ENCODE results near the gene CREB5. TPM values are rescaled to one million over a fixed set of nuclear protein-coding genes. Genes with fewer than 3 reads are reported as not detected.

Gene CREB5
- total RNA-seq, 6 donors from 2014 or later: 8.3 to 34.6 (median 15.3) TPM

DNA sequence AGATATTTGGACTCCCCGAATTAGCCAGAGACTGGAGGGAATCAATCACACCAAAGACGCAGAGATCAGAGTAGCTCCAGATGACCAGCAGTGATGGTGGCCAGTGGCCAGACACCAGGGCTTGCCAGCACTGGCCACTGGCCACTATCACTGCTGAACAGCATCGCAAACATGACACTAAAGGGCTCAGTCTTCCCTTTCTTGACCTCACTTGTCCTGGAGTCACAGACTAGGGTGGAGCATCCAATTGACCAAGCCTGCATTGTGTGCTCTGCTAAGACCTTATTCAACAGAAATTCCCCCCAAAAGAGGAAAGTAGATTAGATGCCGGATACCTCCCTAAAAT is 234.7 kb downstream of the CREB5 start:
- Histone ChIP-seq H3K4me3 (no peak overlapping the region), H3K27ac (no peak overlapping the region), H3K4me1 (no peaks in the 10 kb centered on the region), H3K9me3 (no peaks in the 10 kb centered on the region), H3K36me3 (no peaks in the 10 kb centered on the region), H3K27me3 (no peaks in the 10 kb centered on the region)
- WGBS, 2 donors: 91 to 99% methylated on average over 4 of the region's 4 CpGs
- DNase-seq (no peak), ATAC-seq (ENCODE audit: low FRiP score in 2 of 2) (peak in 1 of 2 donors; percentile 70)
- TF ChIP-seq EP300 (IDR thresholded peaks at IDR 0.05) (no peak), POLR2A (IDR thresholded peaks at IDR 0.05) (no peak), POLR2AphosphoS5 (IDR thresholded peaks at IDR 0.05) (no peak)
- TF ChIP-seq, protein P1, sequence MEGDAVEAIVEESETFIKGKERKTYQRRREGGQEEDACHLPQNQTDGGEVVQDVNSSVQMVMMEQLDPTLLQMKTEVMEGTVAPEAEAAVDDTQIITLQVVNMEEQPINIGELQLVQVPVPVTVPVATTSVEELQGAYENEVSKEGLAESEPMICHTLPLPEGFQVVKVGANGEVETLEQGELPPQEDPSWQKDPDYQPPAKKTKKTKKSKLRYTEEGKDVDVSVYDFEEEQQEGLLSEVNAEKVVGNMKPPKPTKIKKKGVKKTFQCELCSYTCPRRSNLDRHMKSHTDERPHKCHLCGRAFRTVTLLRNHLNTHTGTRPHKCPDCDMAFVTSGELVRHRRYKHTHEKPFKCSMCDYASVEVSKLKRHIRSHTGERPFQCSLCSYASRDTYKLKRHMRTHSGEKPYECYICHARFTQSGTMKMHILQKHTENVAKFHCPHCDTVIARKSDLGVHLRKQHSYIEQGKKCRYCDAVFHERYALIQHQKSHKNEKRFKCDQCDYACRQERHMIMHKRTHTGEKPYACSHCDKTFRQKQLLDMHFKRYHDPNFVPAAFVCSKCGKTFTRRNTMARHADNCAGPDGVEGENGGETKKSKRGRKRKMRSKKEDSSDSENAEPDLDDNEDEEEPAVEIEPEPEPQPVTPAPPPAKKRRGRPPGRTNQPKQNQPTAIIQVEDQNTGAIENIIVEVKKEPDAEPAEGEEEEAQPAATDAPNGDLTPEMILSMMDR (IDR thresholded peaks at IDR 0.05): no peak

DNA sequence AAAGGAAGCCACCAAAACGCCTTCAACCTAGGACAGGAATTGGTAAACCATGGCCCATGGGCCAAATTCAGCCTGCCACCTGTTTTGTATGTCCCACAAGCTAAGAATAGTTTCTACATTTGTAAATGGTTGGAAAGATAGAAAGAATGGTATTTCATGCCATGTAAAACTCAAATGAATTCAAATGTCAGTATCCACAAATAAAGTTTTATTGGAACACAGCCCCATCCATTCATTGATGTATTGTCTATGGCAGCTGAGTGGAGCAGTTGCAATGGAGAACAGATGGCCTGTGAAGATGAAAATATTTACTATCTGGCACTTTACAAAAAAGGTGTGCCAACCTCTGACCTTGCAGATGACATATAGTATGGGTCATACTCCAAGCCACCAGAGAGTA is 236.9 kb downstream of the CREB5 start:
- ATAC-seq (ENCODE audit: low FRiP score in 2 of 2) (no peak), DNase-seq (no peak)
- Histone ChIP-seq H3K36me3 (no peaks in the 10 kb centered on the region), H3K27ac (no peak overlapping the region), H3K27me3 (no peaks in the 10 kb centered on the region), H3K9me3 (no peaks in the 10 kb centered on the region), H3K4me3 (no peak overlapping the region), H3K4me1 (no peaks in the 10 kb centered on the region)
- TF ChIP-seq, protein P1 (IDR thresholded peaks at IDR 0.05): no peak
- TF ChIP-seq POLR2AphosphoS5 (IDR thresholded peaks at IDR 0.05) (no peak), EP300 (IDR thresholded peaks at IDR 0.05) (no peak), POLR2A (IDR thresholded peaks at IDR 0.05) (no peak)
- 80 to 97% methylated on average over 1 of the region's 1 CpG for WGBS, 2 donors

DNA sequence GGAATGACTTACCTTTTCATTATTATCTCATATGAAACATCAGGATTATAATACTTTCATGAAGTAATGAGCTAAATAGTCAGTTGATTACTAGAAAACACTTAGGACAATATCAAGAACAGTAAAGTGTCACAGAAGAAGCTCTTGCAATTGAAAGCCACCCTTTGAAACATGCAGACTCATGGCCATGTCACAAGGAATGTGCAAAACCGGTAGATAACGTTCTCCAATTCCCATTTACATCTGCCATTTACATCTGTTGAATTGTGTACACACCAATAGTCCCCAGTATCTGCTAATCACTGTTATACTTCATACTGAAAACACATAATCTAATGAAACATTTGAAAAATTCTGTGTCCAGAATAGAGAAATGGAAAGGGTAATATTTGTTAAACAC is 237.5 kb downstream of the CREB5 start:
- Histone ChIP-seq H3K36me3 (no peaks in the 10 kb centered on the region), H3K9me3 (no peaks in the 10 kb centered on the region), H3K27me3 (no peaks in the 10 kb centered on the region), H3K4me1 (no peaks in the 10 kb centered on the region), H3K27ac (no peak overlapping the region), H3K4me3 (no peak overlapping the region)
- DNase-seq (no peak), ATAC-seq (ENCODE audit: low FRiP score in 2 of 2) (no peak)
- TF ChIP-seq POLR2A (IDR thresholded peaks at IDR 0.05) (no peak), POLR2AphosphoS5 (IDR thresholded peaks at IDR 0.05) (no peak), EP300 (IDR thresholded peaks at IDR 0.05) (no peak)
- TF ChIP-seq, protein P1 (IDR thresholded peaks at IDR 0.05): no peak
- WGBS, 2 donors: 84 to 91% methylated on average over 2 of the region's 2 CpGs

DNA sequence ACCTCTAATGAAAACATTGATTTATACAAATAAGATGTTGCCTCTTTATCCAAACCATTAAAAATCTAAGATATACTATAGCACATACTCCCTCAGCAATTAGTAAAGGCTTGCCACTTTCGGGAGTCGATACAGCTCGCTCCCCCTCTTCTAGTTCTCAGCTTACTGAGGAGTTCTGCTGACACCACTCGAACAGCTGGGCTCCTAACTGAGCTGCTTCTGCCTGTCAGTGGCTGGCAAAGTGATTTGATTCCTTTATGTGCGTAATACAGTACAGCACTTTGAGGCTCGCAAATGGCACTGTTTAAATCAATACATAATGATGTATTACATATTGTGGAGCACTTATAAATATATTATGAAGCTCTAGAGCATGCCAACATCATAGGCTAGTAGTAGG is 241.8 kb downstream of the CREB5 start:
- no peaks in the 10 kb centered on the region for H3K36me3 ChIP-seq
- H3K9me3 ChIP-seq: no peaks in the 10 kb centered on the region
- ATAC-seq (ENCODE audit: low FRiP score in 2 of 2): no peak
- no peak for DNase-seq
- TF ChIP-seq EP300 (IDR thresholded peaks at IDR 0.05) (no peak), POLR2A (IDR thresholded peaks at IDR 0.05) (no peak), POLR2AphosphoS5 (IDR thresholded peaks at IDR 0.05) (no peak)
- TF ChIP-seq, protein P1 (IDR thresholded peaks at IDR 0.05): no peak
- H3K4me1 ChIP-seq: no peaks in the 10 kb centered on the region
- no peak overlapping the region for H3K4me3 ChIP-seq
- no peak overlapping the region for H3K27ac ChIP-seq
- 91 to 93% methylated on average over 6 of the region's 6 CpGs for WGBS, 2 donors
- no peaks in the 10 kb centered on the region for H3K27me3 ChIP-seq

DNA sequence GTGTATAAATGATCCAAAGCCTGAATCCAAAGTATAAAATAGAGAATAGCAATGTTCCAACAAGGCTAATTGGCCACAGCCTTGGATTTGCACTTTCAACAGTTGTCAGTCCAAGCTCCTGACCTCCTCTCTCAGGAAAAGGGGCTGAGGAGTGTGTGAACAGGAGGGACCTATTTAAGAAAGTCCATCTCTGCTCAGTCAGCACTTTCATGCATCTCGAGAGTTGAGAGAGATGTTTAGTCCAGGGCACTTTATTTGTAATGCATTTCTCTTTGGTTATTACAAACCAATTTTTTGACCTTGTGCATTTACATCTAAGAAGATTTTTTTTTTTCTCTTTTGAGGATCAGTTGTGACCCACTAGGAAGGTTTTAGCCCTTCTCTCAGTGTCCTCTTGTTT is 244.2 kb downstream of the CREB5 start:
- Histone ChIP-seq H3K4me1 (no peaks in the 10 kb centered on the region), H3K36me3 (no peaks in the 10 kb centered on the region), H3K9me3 (peaks cover 5 to 16% (median 10%) of the 10 kb centered on the region in 4 donors), H3K27ac (no peak overlapping the region), H3K27me3 (no peaks in the 10 kb centered on the region), H3K4me3 (no peak overlapping the region)
- no peak for TF ChIP-seq POLR2A (IDR thresholded peaks at IDR 0.05)
- TF ChIP-seq, protein P1 (IDR thresholded peaks at IDR 0.05): no peak
- TF ChIP-seq EP300 (IDR thresholded peaks at IDR 0.05): no peak
- no peak for TF ChIP-seq POLR2AphosphoS5 (IDR thresholded peaks at IDR 0.05)
- ATAC-seq (ENCODE audit: low FRiP score in 2 of 2): no peak
- 88 to 89% methylated on average over 1 of the region's 1 CpG for WGBS, 2 donors
- DNase-seq: no peak
